ENCODE measurements around the gene TTLL8. TPM values are rescaled to one million over a fixed set of nuclear protein-coding genes. Genes with fewer than 3 reads are reported as not detected.

The TTLL8 gene
- polyA plus RNA-seq, 2 of the 4 experiments (the other 2 are of a cell fraction) = not detected

DNA sequence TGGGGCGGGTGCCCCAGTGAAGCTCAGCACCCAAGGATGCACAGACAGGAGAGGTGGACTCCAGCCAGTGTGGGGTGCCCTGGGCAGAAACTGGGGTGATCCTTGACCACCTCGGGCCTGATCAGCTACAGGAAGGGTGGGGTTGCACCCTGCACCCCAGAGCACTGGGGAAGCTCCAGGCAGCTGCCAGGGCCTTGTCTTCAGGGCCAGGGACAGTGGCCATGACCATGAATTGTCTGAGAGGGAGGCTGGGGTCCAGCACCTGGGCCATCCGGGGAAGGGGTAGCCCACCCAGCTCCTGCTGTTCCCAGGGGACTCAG is 63.1 kb downstream of the TTLL8 start:
- H3K4me1 ChIP-seq = peaks cover 4% of the 10 kb centered on the region; the same call in 1 of the 3 replicates
- no peak overlapping the region for H3K4me2 ChIP-seq
- no peak for DNase-seq (ENCODE audit: low read depth in 1 of 2, low spot score in 1 of 2)
- no peak for ATAC-seq
- CTCF ChIA-PET = interaction anchor here (1.2 to 6.5 kb wide), 6 partner anchors 10 to 65 kb away, joined by 3 to 39 read pairs (median 13); no protein-coding TSS in a partner anchor
- no peak for TF ChIP-seq KDM1A (IDR thresholded peaks at IDR 0.05; ENCODE audit: low read depth)
- no peak for TF ChIP-seq NFE2L2 (conservative IDR thresholded peaks at IDR 0.05; ENCODE audit: low read length)
- no peak for TF ChIP-seq POLR2AphosphoS2 (conservative IDR thresholded peaks at IDR 0.05; ENCODE audit: low read length)
- no peak for TF ChIP-seq NPAS2 (CRISPR knock-in tag; IDR thresholded peaks at IDR 0.05; ENCODE audit: borderline replicate concordance)
- TF ChIP-seq BHLHE40 (IDR thresholded peaks at IDR 0.05; ENCODE audit: low read depth, low read length) = no peak
- no peak for TF ChIP-seq HES2 (IDR thresholded peaks at IDR 0.05)
- no peak for TF ChIP-seq ESRRA (IDR thresholded peaks at IDR 0.05; ENCODE audit: borderline replicate concordance, low read length)
- no peak for TF ChIP-seq E2F6 (IDR thresholded peaks at IDR 0.05; ENCODE audit: borderline replicate concordance, low read depth)
- no peak for TF ChIP-seq SREBF2 (IDR thresholded peaks at IDR 0.05)
- TF ChIP-seq FOXS1 (CRISPR knock-in tag; IDR thresholded peaks at IDR 0.05) = no peak
- no peak overlapping the region for H3K27ac ChIP-seq
- WGBS (ENCODE audit: missing lambda C conversion rate) = no CpG with 5 or more reads among the region's 3 CpGs
- H3K4me3 ChIP-seq = no peak overlapping the region
- peaks cover 8% of the 10 kb centered on the region; the same call in 1 of the 3 replicates for H3K9me3 ChIP-seq
- no peak for FAIRE-seq
- POLR2A ChIA-PET = no interaction called here

DNA sequence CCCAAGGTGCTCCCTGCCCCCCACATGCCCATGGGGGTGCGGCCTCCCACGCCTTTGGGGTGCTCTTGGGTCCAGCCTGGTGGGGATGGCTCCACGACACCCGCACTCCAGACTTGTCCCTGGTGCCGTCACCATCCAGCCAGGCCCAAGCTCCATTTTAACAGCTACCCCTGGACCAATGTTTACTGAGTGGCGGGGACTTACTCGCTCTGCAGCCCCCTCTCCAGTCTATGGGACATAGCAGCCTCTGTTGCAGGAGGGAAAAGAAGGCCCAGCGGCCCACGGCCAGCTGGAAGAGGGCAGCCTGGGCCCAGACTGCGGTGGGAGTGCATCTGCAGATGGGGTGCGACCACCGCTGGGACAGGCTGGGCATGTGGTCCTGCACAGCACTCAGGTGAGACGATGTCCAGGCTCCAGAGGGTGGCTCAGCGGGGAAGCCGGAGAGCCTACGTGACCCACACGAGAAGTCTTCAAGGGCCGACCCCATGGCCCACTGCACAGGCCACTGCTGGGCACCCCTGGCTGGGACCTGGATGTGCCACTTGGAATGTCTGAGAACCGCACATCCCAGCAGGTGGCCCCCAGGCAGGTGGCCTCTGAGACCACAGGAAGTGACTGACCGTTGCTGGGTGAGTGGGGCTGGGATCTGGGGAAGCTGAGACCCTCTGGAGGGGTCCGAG is 63.6 kb downstream of the TTLL8 start:
- no peak for ATAC-seq
- Histone ChIP-seq H3K4me1 (peaks cover 4% of the 10 kb centered on the region; the same call in 1 of the 3 replicates), H3K4me2 (no peak overlapping the region), H3K27ac (no peak overlapping the region), H3K9me3 (peaks cover 8% of the 10 kb centered on the region; the same call in 1 of the 3 replicates), H3K4me3 (no peak overlapping the region)
- ChIA-PET POLR2A (no interaction called here), CTCF (interaction anchor here (1.2 to 6.5 kb wide), 7 partner anchors 10 to 64 kb away, joined by 3 to 39 read pairs (median 10); no protein-coding TSS in a partner anchor)
- WGBS (ENCODE audit: missing lambda C conversion rate) = 78% methylated on average over 5 of the region's 21 CpGs
- no peak for DNase-seq (ENCODE audit: low read depth in 1 of 2, low spot score in 1 of 2)
- TF ChIP-seq, protein P1, sequence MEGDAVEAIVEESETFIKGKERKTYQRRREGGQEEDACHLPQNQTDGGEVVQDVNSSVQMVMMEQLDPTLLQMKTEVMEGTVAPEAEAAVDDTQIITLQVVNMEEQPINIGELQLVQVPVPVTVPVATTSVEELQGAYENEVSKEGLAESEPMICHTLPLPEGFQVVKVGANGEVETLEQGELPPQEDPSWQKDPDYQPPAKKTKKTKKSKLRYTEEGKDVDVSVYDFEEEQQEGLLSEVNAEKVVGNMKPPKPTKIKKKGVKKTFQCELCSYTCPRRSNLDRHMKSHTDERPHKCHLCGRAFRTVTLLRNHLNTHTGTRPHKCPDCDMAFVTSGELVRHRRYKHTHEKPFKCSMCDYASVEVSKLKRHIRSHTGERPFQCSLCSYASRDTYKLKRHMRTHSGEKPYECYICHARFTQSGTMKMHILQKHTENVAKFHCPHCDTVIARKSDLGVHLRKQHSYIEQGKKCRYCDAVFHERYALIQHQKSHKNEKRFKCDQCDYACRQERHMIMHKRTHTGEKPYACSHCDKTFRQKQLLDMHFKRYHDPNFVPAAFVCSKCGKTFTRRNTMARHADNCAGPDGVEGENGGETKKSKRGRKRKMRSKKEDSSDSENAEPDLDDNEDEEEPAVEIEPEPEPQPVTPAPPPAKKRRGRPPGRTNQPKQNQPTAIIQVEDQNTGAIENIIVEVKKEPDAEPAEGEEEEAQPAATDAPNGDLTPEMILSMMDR (IDR thresholded peaks at IDR 0.05) = no peak
- TF ChIP-seq ZC3H11A (IDR thresholded peaks at IDR 0.05) (no peak), HEYL (CRISPR knock-in tag; IDR thresholded peaks at IDR 0.05) (no peak), HMGXB4 (CRISPR knock-in tag; IDR thresholded peaks at IDR 0.05; ENCODE audit: borderline replicate concordance) (no peak), E2F6 (IDR thresholded peaks at IDR 0.05; ENCODE audit: borderline replicate concordance, low read depth) (no peak)
- no peak for FAIRE-seq

DNA sequence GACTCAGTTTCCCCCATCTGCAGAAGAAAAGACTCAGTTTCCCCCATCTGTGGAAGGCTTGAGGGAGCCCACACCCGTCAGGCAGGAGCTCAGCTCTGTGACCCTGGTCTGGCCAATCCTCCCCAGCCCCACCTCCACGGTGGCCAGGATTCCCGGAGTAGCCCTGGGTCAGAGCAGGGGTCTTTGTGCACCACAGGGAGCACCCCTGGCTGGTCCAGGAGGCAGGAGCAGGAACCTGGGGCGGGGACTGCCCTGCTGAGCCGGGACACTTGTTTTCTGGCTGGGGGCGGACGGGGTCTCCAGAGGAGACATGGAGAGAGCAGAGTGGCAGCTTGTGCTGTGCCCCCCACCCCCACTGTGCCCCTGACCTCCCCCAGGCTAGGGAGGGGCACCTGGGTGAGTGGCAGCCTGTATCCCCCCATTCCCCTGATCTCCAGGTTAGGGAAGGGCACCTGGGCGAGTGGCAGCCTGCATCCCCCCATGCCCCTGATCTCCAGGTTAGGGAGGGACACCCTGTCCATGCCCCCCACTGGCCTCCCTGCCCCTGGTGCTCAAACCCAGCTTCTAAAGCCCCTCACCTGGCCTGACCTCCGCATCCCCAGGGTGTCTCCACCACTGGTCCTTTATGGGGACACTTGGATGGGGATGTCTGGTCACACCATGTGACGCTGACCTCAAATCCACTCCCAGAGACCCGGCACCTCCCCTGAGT is 64.3 kb downstream of the TTLL8 start:
- Histone ChIP-seq H3K4me2 (peak overlapping the region; percentile 69), H3K4me1 (peaks cover under 1% of the 10 kb centered on the region; the same call in 1 of the 3 replicates), H3K9me3 (peaks cover 8% of the 10 kb centered on the region; the same call in 1 of the 3 replicates), H3K27ac (no peak overlapping the region; a peak in 2 of 6 replicates), H3K4me3 (no peak overlapping the region)
- FAIRE-seq (no peak), DNase-seq (ENCODE audit: low read depth in 1 of 2, low spot score in 1 of 2) (no peak), ATAC-seq (peak in 1 of 2 experiments; percentile 48; a peak in 3 of 6 replicates)
- CTCF ChIA-PET = interaction anchor here (0.6 to 6.5 kb wide), 15 partner anchors 8 to 682 kb away, joined by 3 to 39 read pairs (median 3); no protein-coding TSS in a partner anchor
- POLR2A ChIA-PET = no interaction called here
- WGBS (ENCODE audit: missing lambda C conversion rate) = 67% methylated on average over 3 of the region's 11 CpGs
- TF ChIP-seq MAFK (IDR thresholded peaks at IDR 0.05; ENCODE audit: partially characterized antibody) (no peak), HOXB13 (CRISPR knock-in tag; IDR thresholded peaks at IDR 0.05; ENCODE audit: low read depth) (no peak), NFE2L2 (conservative IDR thresholded peaks at IDR 0.05; ENCODE audit: low read length) (no peak), RARB (CRISPR knock-in tag; IDR thresholded peaks at IDR 0.05) (no peak), PBX3 (IDR thresholded peaks at IDR 0.05) (no peak), HEYL (CRISPR knock-in tag; IDR thresholded peaks at IDR 0.05) (no peak)
- TF ChIP-seq, protein P2, sequence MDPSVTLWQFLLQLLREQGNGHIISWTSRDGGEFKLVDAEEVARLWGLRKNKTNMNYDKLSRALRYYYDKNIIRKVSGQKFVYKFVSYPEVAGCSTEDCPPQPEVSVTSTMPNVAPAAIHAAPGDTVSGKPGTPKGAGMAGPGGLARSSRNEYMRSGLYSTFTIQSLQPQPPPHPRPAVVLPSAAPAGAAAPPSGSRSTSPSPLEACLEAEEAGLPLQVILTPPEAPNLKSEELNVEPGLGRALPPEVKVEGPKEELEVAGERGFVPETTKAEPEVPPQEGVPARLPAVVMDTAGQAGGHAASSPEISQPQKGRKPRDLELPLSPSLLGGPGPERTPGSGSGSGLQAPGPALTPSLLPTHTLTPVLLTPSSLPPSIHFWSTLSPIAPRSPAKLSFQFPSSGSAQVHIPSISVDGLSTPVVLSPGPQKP (IDR thresholded peaks at IDR 0.05; ENCODE audit: low read depth, low read length) = no peak
- TF ChIP-seq, protein P1 (IDR thresholded peaks at IDR 0.05) = no peak; the same call in 2 of the 3 replicates

All from A549 (cell line).